A549 treated with CORT108297 at 1 μM for 4 hours (cell line): ENCODE data around the gene MIAT. TPM values are rescaled to one million over a fixed set of nuclear protein-coding genes. Genes with fewer than 3 reads are reported as not detected.

Source experiments
- total RNA-seq: library from RNA; stranded (reverse); fragments of 200-300 nt; extraction: Qiagen RNA extraction; gene quantifications from 5 replicates; pipeline ENCODE4 v1.2.3, GENCODE V29; 2022

Gene MIAT
- 0.24 to 0.48 TPM (median 0.29 TPM) in 5 replicates for total RNA-seq

GRCh38 chr22:26656891-26657851, at the start of gene MIAT:
Gene MIAT, plus strand, starts transcription at chr22:26657588.

GRCh38 chr22:26617271-26618199, 39.9 kb upstream of the MIAT start, which contains the start of gene CRYBB1:
Gene CRYBB1, minus strand, starts transcription at chr22:26618027. Its CDS starts 1,708 bp downstream, at chr22:26616319.

GRCh38 chr22:26621663-26622062, 35.7 kb upstream of the MIAT start, which contains the start of gene CRYBA4:
Gene CRYBA4, plus strand, starts transcription at chr22:26621963. Its CDS starts 634 bp downstream, at chr22:26622597.

Other genes starting within 250 kb of the MIAT start
- 0.71 to 1.5 TPM (median 1.4 TPM) in 5 replicates for gene ASPHD2, start 228.3 kb upstream of the MIAT start, total RNA-seq
- gene HPS4, start 173.8 kb upstream of the MIAT start, total RNA-seq: 14.5 to 15.9 TPM (median 15.6 TPM) in 5 replicates
- 19.5 to 23.8 TPM (median 20.7 TPM) in 5 replicates for gene SRRD, start 173.7 kb upstream of the MIAT start, total RNA-seq
- 21.5 to 23.5 TPM (median 22.1 TPM) in 5 replicates for gene TFIP11, start 145.1 kb upstream of the MIAT start, total RNA-seq
- 9.0 to 13.9 TPM (median 12.3 TPM) in 5 replicates for gene TPST2, start 67.5 kb upstream of the MIAT start, total RNA-seq
- 0.16 TPM in 1 of 5 replicates, not detected in the others for gene CRYBB1, start 39.6 kb upstream of the MIAT start, total RNA-seq
- not detected in 5 replicates for gene CRYBA4, start 35.6 kb upstream of the MIAT start, total RNA-seq